HuH-7.5 (cell line): ENCODE results near the gene SUPT3H.
"Not testable (repeated sequence)": the region's sequence is repeated elsewhere in the genome, so short reads cannot be mapped to it uniquely, and the experiment has no call there.

Experiments
- DNase-seq: peaks from one replicate; pipeline ENCODE4 v3.0.0; 2011; ENCODE audit warnings: low spot score

The SUPT3H gene

DNA sequence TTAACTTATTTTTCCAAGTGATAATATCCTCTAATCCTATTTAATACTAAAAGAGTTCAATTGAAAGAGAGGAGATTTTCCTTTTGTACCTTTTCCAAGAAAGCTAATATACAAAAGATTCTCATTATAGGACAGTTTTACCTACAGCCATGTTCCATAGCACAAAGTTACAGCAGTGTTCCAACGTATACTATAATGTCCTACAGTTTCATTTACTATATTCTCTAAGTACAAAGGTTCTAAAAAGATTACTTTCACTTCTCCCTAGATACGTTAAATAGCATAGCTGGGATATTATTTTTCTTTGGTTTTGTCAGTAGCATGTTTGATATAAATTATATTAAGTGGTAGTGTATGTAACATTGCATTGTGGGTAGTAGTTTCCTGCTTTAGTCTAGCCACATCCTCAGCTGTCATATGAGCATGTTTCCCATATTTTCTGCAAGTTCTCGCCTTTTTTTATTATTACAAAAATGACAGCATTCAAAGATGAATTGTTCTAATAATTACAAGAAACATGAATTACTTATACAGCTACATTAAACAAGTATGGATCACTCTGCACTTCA, 54.0 kb downstream of the SUPT3H start:
- DNase-seq: no peak

DNA sequence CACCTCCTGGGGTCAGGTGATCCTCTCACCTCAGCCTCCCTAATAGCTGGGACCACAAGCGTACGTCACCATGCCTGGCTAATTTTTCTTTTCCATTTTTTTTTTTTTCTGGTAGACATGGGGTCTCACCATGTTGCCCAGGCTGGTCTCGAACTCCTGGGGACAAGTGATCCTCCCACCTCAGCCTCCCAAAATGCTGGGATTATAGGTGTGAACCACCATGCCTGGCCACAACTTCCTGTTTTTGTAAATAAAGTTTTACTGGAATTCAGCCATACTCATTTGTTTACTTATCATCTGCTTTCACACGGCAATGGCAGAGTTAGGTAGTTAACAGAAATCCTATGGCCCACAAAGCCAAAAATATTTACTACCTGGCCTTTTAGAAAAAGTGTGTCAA, 57.4 kb downstream of the SUPT3H start:
- DNase-seq: no peak

DNA sequence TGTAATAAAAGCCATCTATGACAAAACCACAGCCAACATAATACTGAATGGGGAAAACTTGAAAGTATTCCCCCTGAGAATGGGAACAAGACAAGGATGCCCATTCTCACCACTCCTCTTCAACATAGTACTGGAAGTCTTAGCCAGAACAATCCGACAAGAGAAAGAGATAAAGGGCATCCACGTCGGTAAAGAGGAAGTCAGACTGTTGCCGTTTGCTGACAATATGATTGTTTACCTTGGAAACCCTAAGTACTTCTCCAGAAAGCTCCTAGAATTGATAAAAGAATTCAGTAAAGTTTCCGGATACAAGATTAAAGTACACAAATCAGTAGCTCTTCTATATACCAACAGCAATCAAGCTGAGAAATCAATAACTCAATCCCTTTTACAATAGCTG, 63.6 kb downstream of the SUPT3H start:
- no peak for DNase-seq

DNA sequence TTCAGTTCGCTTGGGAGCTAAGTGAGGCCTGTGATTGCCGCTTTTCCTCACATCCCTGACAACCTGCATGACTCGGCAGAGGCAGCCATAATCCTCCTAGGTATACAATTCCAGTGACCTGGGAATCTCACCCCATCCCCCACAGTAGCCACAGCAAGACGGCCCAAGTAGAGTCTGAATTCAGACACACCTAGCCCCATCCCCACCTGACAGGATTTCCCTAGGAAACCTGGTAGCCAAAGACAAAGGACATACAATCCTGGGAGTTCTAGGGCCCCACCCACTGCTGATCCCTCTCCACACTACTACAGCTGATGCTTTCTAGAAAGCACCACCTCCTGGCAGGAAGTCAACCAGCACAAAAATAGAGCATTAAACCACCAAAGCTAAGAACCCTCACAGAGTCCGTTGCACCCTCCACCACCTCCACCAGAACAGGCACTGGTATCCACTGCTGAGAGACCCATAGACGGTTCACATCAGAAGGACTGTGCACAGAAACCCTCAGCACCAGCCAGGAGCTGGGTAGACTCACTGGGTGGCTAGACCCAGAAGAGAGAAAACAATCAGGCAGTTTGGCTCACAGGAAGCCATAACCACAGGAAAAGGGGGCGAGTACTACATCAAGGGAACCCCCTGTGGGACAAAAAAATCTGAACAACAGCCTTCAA, 67.5 kb downstream of the SUPT3H start:
- DNase-seq: no peak

DNA sequence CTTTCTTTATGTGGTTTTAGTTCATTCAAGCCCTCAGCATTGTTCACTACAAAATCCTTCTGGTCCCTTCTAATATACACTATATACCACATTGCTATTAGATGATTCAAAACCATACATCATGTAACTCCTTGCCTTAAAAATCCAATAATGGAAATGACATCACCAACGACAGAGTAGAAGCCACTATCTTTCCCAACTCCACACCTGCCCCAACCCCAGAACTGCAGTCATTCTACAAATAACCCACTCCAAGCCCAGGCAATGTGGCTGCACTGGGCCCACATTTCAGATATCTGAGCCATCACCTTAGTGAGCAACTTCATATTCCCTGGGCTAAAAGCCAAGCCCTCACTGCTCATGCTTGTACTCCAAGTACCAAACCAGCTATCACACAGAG, 72.2 kb downstream of the SUPT3H start:
- no peak for DNase-seq

DNA sequence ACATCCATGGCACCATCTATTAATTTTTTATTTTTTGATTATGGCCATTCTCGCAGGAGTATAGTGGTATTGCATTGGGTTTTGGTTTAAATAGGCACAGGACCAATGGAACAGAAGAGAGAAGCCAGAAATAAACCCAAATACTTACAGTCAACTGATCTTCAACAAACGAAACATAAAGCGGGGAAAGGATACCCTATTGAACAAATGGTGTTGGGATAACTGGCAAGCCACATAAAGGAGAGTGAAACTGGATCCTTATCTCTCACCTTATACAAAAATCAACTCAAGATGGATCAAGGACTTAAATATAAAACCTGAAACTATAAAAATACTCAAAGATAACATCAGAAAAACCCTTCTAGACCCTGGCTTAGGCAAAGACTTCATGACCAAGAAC, 74.9 kb downstream of the SUPT3H start:
- no peak for DNase-seq

DNA sequence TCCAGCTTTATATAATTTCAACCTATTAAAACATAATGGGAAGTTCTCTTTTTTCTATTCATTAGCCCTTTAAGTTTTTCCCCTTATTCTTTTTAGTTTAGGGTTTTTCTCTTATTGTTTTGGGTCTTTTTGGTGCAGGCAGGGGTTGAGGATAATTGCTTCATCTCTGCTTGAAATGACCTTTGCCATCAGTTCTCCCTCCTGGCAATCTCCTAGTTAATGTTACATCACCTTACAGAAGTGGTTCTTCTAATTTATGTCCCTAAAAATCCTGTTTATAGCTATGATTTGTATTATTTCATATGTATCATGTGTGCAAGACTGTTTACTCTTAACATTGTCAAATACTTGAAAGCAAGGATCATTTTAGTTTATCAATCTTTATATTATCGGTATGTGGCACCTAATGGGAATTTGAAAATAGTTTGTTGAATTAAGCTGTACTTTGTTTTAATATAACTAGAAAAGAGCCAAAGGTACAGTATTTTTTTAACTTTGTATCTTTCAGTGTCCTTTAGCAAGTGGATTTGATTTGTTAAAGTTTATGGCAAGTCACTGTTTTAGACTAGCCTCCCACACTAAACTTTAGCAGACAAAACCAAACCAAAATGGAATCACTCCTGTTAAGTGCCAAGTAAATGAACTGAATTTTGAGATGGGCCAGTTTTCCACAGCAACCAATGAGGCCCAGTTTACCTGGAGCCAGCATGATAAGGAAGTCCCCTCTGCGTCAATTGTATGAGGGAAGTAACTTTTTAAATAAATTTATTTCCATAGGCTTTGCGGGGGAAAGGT, 76.2 kb downstream of the SUPT3H start:
- peak; percentile 3 for DNase-seq

DNA sequence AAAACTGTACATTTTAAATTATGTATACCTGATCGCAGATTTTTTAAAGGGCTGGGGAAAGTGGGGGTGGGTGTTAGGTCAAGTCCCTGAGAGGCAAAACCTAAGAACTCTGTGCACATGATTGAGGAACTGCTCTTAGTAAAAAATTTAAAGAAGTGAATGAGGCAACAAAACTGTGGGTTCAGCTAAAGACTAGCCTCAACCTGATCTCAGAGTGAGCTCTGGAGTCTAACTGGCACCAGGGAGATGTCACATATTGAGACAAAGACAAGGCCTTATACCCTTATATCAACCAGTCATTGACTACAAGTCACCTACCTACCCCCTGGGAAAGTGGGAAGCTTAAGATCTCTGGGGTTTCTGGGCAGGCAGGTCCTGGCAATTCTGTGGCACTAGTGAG, 77.0 kb downstream of the SUPT3H start:
- DNase-seq: no peak

DNA sequence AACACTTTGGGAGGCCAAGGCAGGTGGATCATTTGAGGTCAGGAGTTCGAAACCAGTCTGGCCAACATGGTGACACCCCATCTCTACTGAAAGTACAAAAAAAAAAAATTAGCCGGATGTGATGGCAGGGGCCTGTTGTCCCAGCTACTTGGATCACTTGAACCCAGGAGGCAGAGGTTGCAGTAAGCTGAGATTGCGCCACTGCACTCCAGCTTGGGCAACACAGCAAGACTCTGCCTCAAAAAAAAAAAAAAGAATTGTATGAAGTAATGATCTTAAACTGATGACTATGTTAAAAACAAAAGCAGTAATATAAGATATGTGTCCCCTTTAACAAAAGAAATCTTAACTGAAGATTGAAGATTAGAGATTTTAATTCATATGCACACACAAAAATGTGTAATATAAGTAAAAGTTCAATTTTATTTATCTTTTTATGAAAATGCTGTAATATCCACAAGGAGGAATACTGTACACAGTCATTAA, 78.6 kb downstream of the SUPT3H start:
- DNase-seq: no peak

DNA sequence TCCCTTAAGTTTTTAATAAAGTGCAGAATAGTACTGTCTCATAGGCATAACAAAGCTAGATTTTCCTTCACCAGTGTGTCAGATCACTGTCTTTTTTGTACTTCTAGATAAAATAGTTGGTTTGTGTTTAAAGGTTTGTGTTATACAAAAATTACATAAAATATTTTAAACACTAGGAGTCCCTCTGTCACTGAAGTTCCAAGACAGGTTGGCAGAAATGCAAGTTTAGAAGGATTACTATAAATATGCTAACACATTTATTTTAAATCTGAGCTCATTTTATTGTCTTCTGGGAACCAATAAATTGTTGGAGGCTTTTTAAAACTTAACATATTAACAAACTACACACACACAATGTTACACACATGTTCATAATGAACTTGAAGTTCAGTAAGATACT, 80.4 kb downstream of the SUPT3H start:
- DNase-seq: no peak

DNA sequence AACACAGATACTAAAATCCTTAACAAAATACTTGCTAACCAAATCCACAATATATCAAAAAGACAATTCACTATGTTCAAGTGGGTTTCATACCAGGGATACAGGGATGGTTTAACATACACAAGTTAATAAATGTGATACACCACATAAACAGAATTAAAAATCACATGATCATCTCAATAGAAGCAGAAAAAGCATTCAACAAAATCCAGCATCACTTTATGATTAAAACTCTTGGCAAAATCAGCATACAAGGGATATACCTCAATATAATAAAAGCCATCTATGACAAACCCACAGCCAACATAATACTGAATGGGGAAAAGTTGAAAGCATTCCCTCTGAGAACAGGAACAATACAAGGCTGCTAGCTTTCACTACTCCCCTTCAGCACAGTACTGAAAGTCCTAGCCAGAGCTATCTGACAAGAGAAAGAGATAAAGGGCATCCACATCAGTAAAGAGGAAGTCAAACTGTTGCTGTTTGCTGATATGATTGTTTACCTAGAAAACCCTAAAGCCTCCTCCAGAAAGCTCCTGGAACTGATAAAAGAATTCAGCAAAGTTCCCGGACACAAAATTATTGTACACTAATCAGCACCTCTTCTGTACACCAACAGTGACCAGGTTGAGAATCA, 83.6 kb downstream of the SUPT3H start:
- DNase-seq: not testable (repeated sequence)

DNA sequence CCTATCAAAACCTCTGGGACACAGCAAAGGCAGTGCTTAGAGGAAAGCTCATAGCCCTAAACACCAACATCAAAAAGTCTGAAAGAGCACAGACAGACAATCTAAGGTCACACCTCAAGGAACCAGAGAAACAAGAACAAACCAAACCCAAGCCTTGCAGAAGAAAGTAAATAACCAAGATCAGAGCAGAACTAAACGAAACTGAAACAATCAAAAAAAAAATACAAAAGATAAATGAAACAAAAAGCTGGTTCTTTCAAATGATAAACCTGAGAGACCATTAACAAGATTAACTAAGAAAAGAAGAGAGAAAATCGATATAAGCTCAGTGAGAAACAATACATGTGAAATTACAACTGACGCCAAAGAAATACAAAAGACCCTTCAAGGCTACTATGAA, 84.4 kb downstream of the SUPT3H start:
- DNase-seq: no peak

DNA sequence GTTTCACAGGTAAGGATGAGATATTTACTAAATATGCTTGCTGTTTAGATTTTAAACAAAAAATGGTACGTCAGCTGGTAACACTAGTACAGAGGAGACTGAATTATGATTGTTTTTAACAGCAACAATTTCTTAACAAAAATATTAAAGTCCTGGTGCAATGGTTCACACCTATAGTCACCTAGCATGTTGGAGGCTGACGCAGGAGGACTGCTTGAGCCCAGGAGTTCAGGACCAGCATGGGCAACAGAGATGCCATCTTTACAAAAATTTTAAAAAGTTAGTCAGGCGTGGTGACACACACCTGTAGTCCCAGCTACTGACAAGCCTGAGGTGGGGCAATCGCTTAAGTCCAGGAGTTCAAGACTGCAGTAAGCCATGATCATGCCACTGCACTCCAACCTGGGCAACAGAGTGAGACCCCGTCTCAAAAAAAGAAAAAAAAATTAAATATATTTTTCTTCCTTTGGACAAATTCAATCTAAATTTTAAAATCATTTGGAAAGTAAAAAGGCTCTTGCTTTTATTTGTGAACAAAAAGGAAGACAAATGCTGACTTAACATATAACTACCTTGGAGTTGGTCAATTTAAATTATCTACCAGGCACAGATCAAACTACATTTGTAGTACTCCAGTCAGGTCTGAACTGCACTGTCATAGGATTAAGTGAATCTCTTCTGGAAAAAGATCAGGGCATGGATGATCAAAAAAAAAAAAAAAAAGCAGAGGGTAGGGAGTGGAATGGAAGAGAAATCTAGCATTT, 87.8 kb downstream of the SUPT3H start:
- DNase-seq: no peak

DNA sequence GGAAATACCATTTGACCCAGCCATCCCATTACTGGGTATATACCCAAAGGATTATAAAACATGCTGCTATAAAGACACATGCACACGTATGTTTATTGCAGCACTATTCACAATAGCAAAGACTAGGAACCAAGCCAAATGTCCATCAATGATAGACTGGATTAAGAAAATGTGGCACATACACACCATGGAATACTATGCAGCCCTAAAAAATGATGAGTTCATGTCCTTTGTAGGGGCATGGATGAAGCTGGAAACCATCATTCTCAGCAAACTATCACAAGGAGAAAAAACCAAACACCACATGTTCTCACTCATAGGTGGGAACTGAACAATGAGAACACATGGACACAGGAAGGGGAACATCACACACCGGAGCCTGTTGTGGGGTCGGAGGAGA, 91.0 kb downstream of the SUPT3H start:
- not testable (repeated sequence) for DNase-seq

DNA sequence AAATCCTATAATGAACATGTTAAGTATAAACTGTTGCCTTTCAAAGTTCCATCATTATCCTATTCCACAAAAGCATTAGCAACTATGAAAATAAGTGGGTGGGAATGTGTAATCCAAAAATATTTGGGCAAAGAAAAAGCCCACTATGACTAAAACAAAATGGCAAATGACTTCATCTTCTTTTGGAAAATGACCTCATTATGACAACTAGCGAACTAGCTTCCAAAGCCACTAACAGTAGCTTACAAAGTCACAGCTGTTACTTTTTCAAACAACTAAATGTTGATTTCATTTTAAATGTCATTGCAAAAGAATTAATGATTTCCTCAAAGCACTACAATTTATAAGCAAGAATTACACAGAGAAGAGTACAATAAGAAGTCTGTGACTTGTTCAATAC, 99.4 kb downstream of the SUPT3H start:
- no peak for DNase-seq

DNA sequence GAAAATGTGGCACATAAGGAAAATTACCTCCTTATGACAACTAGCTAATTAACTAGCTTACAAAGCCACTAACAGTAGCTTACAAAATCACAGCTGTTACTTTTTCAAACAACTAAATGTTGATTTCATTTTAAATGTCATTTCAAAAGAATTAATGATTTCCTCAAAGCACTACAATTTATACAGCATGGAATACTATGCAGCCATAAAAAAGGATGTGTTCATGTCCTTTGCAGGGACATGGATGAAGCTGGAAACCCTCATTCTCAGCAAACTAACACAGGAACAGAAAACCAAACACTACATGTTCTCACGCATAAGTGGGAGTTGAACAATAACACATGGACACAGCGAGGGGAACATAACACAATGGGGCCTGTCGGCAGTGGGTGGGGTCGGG, 100.0 kb downstream of the SUPT3H start:
- DNase-seq: not testable (repeated sequence)

DNA sequence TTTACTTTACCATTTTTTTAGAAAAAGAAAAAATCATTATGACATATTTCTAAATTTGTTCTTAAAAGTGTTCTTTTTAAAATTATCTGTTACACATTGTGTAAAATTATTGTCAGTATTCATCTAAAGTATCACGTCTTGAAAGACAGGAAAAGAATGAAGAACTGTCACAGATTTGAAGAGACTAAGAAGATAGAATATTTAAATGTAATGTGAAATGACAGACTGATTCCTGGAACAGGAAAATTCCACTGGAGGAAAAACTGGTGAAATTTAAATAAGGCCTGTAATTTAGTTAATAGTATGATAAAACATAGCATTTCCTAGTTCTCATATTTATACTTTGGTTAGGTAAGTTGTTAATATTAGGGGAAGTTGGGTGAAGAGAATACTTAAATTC, 102.4 kb downstream of the SUPT3H start:
- no peak for DNase-seq

DNA sequence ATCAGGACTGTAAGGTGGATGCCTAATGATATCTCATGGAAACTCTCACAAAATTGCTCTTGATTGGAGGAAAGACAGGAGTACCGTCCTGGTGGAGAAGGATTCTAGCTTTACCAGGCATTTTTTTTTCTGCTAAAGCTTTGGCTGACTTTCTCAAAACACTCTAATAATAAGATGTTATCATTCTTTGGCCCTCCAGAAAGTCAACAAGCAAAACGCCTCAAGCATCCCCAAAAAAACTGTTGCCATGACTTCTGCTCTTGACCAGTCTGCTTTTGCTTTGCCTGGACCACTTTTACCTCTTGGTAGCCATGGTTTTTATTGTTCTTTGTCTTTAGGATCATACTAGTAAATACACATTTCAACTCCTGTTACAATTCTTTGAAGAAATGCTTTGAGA, 105.1 kb downstream of the SUPT3H start:
- DNase-seq: no peak

DNA sequence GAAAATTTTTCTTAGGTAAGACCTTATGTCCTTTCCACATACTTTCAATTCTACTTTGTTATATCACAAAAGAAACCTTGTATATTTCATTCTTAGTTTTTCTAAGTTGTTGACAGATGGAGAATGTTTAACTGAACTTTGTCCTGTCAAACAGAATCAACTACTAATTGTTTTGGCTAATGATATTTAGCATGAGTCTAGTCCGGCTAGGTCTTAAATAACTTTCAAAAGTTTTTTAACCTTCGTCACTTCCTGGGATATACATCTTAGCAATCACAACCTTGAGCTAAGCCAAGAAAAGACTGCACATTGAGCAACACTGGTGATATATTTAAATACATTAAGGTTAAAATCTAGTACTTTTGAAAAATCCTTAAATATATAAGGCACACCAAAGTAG, 112.5 kb downstream of the SUPT3H start:
- DNase-seq: no peak

DNA sequence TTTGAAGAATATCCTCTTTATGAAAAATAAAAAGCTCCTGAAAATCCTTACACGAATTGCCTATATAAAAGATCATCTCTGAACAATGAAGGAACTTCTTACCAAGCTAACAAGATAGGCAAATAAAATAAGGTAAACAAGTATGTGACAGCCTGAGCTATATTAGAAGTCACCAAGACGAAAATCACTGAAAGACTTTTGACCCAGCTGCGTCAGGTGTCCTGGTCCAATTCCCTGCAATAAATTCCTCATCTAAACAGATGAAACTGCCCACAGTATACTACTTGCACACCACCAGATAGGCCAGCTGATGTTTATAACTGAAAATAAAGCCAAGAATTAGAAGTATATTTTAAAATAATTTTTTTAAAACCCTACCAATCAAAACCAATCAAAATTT, 117.0 kb downstream of the SUPT3H start:
- DNase-seq: no peak

DNA sequence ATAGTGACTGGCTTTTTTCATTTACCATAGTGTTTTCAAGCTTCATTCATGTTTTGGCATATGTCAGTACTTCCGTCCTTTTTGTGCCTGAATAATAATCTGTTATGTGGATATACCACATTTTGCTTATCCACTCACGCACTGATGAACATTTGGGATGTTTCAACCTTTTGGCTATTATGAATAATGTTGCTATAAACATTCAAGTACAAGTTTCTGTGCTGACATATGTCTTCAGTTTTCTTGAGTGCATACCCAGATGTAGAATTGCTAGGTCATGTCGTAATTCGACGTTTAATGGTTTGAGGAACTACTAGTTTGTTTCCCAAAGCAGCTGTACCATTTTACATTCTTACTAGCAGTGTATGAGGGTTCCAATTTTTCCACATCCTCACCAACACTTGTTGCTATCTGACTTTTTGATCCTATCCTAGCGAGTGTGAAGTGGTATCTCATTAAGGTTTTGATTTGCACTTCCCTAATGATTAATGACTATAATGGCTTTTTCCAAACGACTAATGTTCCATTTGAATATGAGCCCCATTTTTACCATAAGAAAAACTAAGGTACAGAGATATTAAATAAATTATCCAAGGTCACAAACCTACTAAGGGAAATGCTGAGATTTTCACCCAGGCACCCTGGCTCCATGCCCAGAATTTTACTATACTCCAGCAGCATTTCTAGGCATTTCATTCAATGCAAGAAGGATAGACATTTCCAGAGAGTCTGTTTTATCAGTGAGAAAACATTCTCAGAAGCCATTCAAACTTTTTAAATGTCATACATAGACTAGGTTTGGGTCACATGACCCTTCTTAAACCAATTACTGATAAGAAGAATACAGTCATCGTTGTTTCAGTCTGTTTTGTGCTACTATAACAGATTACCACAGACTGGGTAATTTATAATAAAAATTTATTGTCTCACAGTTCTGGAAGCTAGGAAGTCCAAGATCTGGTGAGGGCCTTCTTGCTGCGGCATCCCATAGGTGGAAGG, 120.7 kb downstream of the SUPT3H start:
- no peak for DNase-seq
